Activated T-cell treated with anti-CD3 and anti-CD28 coated beads for 24 hours (primary cell): ENCODE measurements around the gene MYG1.

ENCODE experiments used
- DNase-seq: peaks from one replicate; pipeline ENCODE4 v3.0.0-alpha.2; 2020; ENCODE audit warnings: low read depth

Gene MYG1

GRCh38 chr12:53299454-53300180 is at the start of gene MYG1:
Gene MYG1 (plus strand): TSS chr12:53299695. CDS start chr12:53299738, 43 bp downstream.
- peak; percentile 84 for DNase-seq

GRCh38 chr12:53251477-53252348 is 47.8 kb upstream of the MYG1 start:
- DNase-seq: peak; percentile 55

- DNase-seq: no peak
Observed at GRCh38 chr12:53252349-53252916, 47.1 kb upstream of the MYG1 start.

- DNase-seq: no peak
Observed at GRCh38 chr12:53253298-53253697, 46.2 kb upstream of the MYG1 start.

DNA sequence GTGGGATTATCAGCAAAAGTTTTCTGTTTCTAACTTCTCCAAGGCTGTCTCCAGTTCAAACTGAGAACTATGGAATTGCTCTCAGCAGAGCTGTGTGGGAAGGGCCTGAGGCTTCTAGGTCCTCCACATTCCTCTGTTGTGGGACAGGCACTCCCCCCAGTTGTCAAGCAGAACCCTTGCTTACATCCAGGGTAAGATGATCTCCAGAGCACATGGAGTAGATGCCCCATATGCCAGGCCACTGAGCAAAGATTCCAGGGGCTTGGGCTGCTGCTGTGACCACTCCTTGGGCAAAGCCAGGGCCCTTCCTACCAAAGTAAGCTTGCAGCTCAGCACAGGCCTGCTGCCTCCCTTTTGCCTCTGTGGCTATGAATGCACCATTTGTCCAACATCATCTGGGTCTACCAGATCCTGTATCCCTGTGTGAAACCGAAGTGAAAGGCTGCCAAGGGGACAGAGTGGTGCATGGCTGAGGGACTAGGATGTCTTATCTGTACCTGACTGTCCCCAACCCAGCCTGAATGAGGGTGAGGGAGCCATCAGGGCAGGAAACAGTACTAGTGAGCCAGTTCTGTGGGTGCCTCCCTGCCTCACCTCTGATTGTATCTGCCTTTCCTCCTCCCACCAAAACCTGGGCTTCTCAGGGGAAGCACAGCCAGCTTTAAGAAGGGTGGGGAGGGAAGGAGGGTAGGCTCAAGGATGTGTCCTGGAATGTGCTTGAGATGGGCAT is 44.5 kb upstream of the MYG1 start:
- DNase-seq: no peak

- no peak for DNase-seq
Observed at GRCh38 chr12:53255996-53256395, 43.5 kb upstream of the MYG1 start.

DNA sequence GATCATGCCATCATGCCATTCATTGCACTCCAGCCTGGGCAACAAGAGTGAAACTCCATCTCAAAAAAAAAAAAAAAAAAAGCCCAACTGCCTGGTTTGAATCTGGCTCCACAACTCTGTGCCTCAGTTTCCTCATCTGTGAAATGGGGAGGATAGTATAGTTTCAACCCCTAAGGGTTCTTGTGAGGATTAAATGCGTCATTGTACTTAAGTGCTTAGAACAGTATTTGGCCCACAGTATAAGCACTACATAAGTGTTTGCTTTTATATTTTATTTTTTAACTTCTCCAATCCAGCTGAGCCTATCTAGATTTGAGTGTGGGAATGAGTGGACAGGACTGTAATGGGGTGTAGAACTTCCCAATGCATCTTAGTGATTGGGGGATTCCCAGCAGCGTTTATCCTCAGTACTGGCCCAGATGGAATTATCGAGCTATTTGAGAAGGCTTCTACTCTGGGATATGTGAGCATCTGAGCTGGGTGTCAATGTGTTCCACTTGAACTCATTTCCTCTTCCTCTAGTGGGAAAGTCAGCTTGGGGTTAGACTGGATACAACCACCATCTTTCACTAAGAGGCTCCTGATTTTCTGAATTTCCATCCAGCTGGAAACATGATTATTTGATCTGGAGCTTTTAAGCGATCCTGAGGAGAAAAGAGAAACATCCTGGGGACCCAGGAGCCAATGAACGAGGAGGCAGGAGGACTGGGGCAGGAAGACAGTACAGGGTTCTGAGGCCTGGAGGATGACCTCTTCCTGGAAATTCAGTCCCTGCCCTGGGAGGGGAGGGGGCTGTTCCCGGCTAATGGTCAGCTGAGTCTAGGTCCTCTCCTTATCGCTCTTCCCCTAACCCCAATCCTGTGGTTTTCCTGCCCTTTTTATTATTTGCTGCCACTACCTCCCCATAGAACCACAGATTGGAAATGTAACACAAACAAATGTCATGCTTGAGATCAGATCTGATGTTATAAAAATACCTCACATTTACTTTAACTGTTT is 40.7 kb upstream of the MYG1 start:
- no peak for DNase-seq

GRCh38 chr12:53259891-53260290 is 39.6 kb upstream of the MYG1 start:
- no peak for DNase-seq

GRCh38 chr12:53265783-53266182 is 33.7 kb upstream of the MYG1 start:
- no peak for DNase-seq

DNA sequence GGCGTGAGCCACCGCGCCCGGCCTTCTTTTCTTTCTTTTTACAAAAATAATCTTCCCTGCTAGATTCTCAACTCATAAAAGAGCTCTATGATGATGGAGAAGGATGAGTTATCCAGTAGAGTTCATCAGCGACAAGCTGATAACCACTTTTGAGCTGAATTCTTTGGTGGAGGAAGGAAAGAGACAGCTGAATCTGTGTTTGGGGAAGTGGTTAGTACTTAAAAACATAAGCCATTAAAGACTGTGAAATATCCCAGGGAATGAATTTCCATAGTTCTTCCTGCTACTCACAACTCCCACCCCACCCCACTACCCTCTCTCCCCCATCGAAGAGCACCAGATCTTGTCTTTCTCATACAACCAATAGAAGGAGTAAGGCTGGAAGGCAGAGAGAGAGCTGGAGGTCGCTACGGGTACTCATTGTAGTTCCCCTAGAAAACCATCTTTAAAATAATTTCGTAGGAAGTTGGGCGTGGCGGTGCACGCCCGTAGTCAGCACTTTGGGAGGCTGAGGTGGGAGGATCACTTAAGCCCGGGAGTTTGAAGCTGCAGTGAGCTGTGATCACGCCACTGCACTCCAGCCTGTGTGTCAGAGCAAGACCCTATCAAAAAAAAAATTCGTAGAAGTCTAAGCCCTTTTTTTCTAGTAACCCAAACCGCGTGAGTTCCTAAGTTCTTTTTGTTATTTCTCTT is 32.0 kb upstream of the MYG1 start:
- DNase-seq: no peak

DNA sequence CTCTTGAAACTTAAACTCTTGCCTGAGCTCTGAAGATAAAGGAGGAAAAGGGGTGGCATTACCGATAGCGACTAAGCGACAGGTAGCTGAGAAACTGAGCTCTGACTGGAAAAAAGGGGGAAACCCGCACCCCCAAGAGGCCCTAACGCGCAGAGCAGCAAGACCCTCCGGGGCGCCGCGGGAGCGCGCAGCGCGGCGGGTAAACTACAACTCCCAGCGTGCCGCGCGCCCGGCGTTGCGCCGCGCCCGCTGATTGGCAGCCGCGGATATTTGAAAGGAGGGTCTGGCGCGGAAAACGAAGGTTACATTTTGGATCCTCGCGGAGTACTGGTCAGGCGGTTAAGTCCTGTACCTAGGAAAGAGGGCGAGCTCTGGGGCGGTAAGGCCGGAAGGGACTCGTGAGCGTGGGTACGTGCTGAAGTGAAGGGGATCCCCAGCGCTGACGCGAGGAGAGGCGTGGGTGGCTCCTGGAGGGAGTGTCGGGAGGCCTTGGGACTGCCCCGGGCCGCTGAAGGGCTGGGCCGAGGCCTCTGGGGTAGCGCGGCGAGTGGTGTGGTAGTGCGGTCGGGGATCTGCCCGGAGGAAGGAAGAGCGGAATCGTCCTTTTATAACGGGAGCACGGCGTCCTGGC is 31.4 kb upstream of the MYG1 start, which contains the start of gene ESPL1:
Gene ESPL1, plus strand, starts transcription at position 301 of the 631 bp plus-strand sequence. CDS start 468 bp downstream, outside the sequence.
- peak; percentile 81 for DNase-seq

DNA sequence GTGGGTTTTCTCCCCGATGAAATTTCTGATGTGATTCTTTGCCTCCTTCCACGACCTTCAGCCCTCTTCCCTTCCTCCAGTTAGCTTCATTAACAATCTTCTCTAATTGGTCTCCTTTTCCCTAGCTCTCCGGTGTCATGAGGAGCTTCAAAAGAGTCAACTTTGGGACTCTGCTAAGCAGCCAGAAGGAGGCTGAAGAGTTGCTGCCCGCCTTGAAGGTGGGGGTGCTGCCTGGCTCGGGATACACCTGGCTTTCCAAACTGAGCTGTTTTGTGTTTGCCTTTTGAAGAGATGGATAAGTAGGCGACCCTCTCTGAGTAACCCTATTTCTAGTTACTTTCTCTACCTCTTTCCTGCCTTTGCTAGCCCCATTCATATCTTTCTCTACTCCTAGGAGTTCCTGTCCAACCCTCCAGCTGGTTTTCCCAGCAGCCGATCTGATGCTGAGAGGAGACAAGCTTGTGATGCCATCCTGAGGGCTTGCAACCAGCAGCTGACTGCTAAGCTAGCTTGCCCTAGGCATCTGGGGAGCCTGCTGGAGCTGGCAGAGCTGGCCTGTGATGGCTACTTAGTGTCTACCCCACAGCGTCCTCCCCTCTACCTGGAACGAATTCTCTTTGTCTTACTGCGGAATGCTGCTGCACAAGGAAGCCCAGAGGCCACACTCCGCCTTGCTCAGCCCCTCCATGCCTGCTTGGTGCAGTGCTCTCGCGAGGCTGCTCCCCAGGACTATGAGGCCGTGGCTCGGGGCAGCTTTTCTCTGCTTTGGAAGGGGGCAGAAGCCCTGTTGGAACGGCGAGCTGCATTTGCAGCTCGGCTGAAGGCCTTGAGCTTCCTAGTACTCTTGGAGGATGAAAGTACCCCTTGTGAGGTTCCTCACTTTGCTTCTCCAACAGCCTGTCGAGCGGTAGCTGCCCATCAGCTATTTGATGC is 30.6 kb upstream of the MYG1 start:
- no peak for DNase-seq

DNA sequence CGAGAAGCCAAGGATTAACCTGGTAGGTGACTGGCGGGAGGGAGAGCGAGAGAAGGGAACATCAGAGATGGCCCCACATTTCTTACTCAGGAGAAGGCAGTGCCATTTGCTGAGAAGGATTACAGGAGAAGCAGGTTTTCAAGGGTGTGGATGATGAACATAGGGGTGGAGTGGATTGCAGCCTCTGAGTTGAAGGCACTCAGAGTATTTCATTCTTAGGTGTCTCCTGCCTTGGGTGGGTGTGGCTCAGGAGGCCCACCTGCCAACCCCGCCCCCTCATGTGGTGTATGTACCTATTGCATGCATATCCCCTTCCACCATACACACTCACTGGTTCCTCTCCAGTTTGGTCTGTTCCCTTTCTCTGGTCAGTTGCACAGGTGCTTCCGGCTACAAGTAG is 25.1 kb upstream of the MYG1 start:
- no peak for DNase-seq

DNA sequence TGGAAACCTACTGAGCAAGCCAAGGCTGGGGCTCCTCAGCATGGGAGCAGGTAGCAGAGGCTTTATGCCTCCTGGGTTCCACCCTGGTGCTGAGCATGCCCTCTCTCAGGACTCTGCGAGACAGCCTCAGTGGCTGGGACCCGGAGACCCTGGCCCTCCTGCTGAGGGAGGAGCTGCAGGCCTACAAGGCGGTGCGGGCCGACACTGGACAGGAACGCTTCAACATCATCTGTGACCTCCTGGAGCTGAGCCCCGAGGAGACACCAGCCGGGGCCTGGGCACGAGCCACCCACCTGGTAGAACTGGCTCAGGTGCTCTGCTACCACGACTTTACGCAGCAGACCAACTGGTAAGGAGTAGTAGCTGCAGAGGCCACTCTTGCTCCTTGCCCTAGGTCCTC is 23.0 kb upstream of the MYG1 start:
- no peak for DNase-seq

DNA sequence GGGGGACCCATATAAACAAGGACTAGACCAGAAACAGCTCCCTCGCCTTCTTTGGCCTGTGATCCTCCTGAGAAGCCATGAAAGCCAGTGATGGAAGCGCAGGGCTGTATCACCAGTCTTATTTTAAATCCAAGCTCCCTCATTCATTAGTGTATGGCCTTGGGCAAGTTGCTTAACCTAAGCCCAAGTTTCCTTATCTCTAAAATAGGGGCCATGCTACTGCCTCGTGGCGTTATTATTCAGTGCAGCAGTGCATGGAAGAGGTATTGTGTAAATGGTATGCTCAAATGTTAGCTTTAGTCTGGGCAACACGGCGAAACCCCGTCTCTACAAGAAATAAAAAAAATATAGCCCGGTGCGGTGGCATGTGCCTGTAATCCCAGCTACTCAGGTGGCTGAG is 21.5 kb upstream of the MYG1 start:
- no peak for DNase-seq

- DNase-seq: no peak
Observed at GRCh38 chr12:53279283-53279869, 20.1 kb upstream of the MYG1 start.

- DNase-seq: no peak
Observed at GRCh38 chr12:53279888-53280498, 19.5 kb upstream of the MYG1 start.

DNA sequence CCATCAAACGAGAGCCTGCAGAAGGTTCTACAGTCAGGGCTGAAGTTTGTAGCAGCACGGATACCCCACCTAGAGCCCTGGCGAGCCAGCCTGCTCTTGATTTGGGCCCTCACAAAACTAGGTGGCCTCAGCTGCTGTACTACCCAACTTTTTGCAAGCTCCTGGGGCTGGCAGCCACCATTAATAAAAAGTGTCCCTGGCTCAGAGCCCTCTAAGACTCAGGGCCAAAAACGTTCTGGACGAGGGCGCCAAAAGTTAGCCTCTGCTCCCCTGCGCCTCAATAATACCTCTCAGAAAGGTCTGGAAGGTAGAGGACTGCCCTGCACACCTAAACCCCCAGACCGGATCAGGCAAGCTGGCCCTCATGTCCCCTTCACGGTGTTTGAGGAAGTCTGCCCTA is 13.0 kb upstream of the MYG1 start:
- DNase-seq: no peak
